NCI-H2107 treated with DMSO at 0.1 percent for 48 hours (cell line): ENCODE data around the gene OR5AK2.
"Not testable (repeated sequence)": the region's sequence is repeated elsewhere in the genome, so short reads cannot be mapped to it uniquely, and the experiment has no call there.

ENCODE experiments used
- DNase-seq: peaks from one replicate; lab custom pipeline; 2025; ENCODE audit not compliant: unreplicated experiment; lab: John Stamatoyannopoulos, UW

OR5AK2 gene

GRCh38 chr11:56988614-56989013, at the start of gene OR5AK2:
Gene OR5AK2, plus strand, starts transcription at chr11:56988914. Its CDS starts 0 bp downstream, at chr11:56988914.
- no peak for DNase-seq

GRCh38 chr11:56945526-56945925, 43.2 kb upstream of the OR5AK2 start:
- not testable (repeated sequence) for DNase-seq

GRCh38 chr11:56948991-56949515, 39.7 kb upstream of the OR5AK2 start:
- DNase-seq: no peak

GRCh38 chr11:56950510-56950909, 38.2 kb upstream of the OR5AK2 start:
- DNase-seq: no peak

- not testable (repeated sequence) for DNase-seq
Observed at GRCh38 chr11:56953907-56954306, 34.8 kb upstream of the OR5AK2 start.

- DNase-seq: no peak
Observed at GRCh38 chr11:56961609-56962008, 27.1 kb upstream of the OR5AK2 start.

- DNase-seq: no peak
Observed at GRCh38 chr11:56967726-56968125, 21.0 kb upstream of the OR5AK2 start.

GRCh38 chr11:56968524-56968923, 20.2 kb upstream of the OR5AK2 start:
- DNase-seq: no peak

GRCh38 chr11:56977314-56977713, 11.4 kb upstream of the OR5AK2 start:
- DNase-seq: no peak

- no peak for DNase-seq
Observed at GRCh38 chr11:56990702-56991101, 2.0 kb downstream of the OR5AK2 start.

- no peak for DNase-seq
Observed at GRCh38 chr11:56994532-56994931, 5.8 kb downstream of the OR5AK2 start.

GRCh38 chr11:57001674-57002401, 13.1 kb downstream of the OR5AK2 start:
- no peak for DNase-seq

GRCh38 chr11:57008373-57008772, 19.7 kb downstream of the OR5AK2 start:
- no peak for DNase-seq

GRCh38 chr11:57015679-57016078, 27.0 kb downstream of the OR5AK2 start:
- no peak for DNase-seq

- no peak for DNase-seq
Observed at GRCh38 chr11:57031556-57031955, 42.8 kb downstream of the OR5AK2 start.
